B cell (primary cell): ENCODE data around the gene VRTN. TPM values are rescaled to one million over a fixed set of nuclear protein-coding genes. Genes with fewer than 3 reads are reported as not detected.

Experiments used
- ATAC-seq: fragments of 200-7000 bp; cut with Tn5 transposase; one replicate; pipeline ENCODE4 v1.10.0; 2021; ENCODE audit warnings: low read depth, mild to moderate bottlenecking, moderate number of reproducible peaks, moderate library complexity
- CTCF ChIA-PET: fragments of 350-600 bp; sonication (Branson Sonifier 250); formaldehyde crosslinking; loops from one replicate; lab custom pipeline; 2021; ENCODE audit warnings: antibody characterized with exemption, inconsistent platforms; lab: Charles Lee
- POLR2A ChIA-PET: fragments of 350-600 bp; sonication (Branson Sonifier 250); formaldehyde crosslinking; loops from one replicate; lab custom pipeline; 2021; ENCODE audit warnings: antibody characterized with exemption; lab: Charles Lee
- DNase-seq: peaks from one replicate; pipeline ENCODE4 v3.0.0; 2013
- H2AFZ ChIP-seq: 2 replicates; pipeline ENCODE4 v1.6.1; 2012; ENCODE audit warnings: mild to moderate bottlenecking, low read depth, low read length; ENCODE audit not compliant: insufficient read depth, poor library complexity, severe bottlenecking
- H3K27ac ChIP-seq, 2 donors: 1 replicate in 1 of 2; 2 replicates in 1 of 2; pipeline ENCODE4 v1.5.1; 2012 to 2013; ENCODE audit warnings: low read length in 2 of 2, mild to moderate bottlenecking in 2 of 2, moderate library complexity in 1 of 2
- H3K27me3 ChIP-seq, 4 experiments: fragments of 200-600 bp in 1 of 4; sonication (generic) in 1 of 4; replicated peaks in 1 of 4; 1 replicate in 2 of 4; 2 replicates in 2 of 4; pipeline versions ENCODE4 v1.6.1 to v1.7.0; 2013 to 2016; ENCODE audit warnings: low read length in 3 of 4, mild to moderate bottlenecking in 2 of 4, mixed read lengths in 1 of 4, moderate library complexity in 1 of 4; ENCODE audit not compliant: insufficient read depth in 4 of 4, control insufficient read depth in 3 of 4; ENCODE audit errors: control extremely low read depth in 1 of 4
- H3K36me3 ChIP-seq, 2 experiments: replicated peaks in 1 of 2; 1 replicate in 1 of 2; 2 replicates in 1 of 2; pipeline versions ENCODE4 v1.6.1 to v1.7.1; 2013; ENCODE audit warnings: low read length in 1 of 2; ENCODE audit not compliant: insufficient read depth in 2 of 2, control insufficient read depth in 1 of 2; ENCODE audit errors: control extremely low read depth in 1 of 2, extremely low read depth in 1 of 2
- H3K4me1 ChIP-seq, 2 donors: fragments of 200-600 bp in 1 of 2; sonication (generic) in 1 of 2; 1 replicate in 1 of 2; 2 replicates in 1 of 2; pipeline versions ENCODE4 v1.5.1 to v1.6.1; 2013 to 2017; ENCODE audit warnings: low read length in 2 of 2; ENCODE audit not compliant: control insufficient read depth in 2 of 2, insufficient read depth in 2 of 2
- H3K4me2 ChIP-seq: replicated peaks from 2 replicates; pipeline ENCODE3; 2012; ENCODE audit warnings: mild to moderate bottlenecking, low read depth, low read length; ENCODE audit not compliant: poor library complexity, severe bottlenecking
- H3K4me3 ChIP-seq, 5 experiments: fragments of 200-600 bp in 1 of 5; sonication (generic) in 1 of 5; 1 replicate in 3 of 5; 2 replicates in 2 of 5; pipeline versions ENCODE4 v1.5.1 to v1.7.0; 2011 to 2016; ENCODE audit warnings: low read length in 4 of 5, mild to moderate bottlenecking in 4 of 5, low read depth in 2 of 5, control low read depth in 1 of 5, moderate library complexity in 1 of 5; ENCODE audit not compliant: insufficient read depth in 1 of 5; ENCODE audit errors: control extremely low read depth in 1 of 5, extremely low read depth in 1 of 5
- H3K79me2 ChIP-seq: fragments of 200-600 bp; sonication (generic); one replicate; pipeline ENCODE4 v1.6.0; 2016; ENCODE audit warnings: low read length; ENCODE audit not compliant: control insufficient read depth, insufficient read depth
- H3K9ac ChIP-seq: fragments of 200-600 bp; sonication (generic); 2 replicates; pipeline ENCODE4 v1.6.1; 2017; ENCODE audit warnings: mild to moderate bottlenecking, low read length, moderate library complexity
- H3K9me3 ChIP-seq, 3 donors: one replicate each; pipeline versions ENCODE4 v1.6.1 to v1.7.1; 2013; ENCODE audit warnings: low read length in 2 of 3; ENCODE audit not compliant: control insufficient read depth in 2 of 3, insufficient read depth in 1 of 3; ENCODE audit errors: control extremely low read depth in 1 of 3
- H4K20me1 ChIP-seq: 2 replicates; pipeline ENCODE4 v1.6.0; 2012; ENCODE audit warnings: mild to moderate bottlenecking, low read length; ENCODE audit not compliant: insufficient read depth, control insufficient read depth, poor library complexity, severe bottlenecking
- H3K27ac Mint-ChIP-seq: one replicate; pipeline ENCODE4 v1.8.0; 2021; ENCODE audit warnings: mixed read lengths
- H3K27me3 Mint-ChIP-seq: one replicate; pipeline ENCODE4 v1.8.0; 2021; ENCODE audit warnings: mixed read lengths
- H3K4me1 Mint-ChIP-seq: one replicate; pipeline ENCODE4 v1.8.0; 2021; ENCODE audit warnings: mixed read lengths
- H3K4me3 Mint-ChIP-seq: one replicate; pipeline ENCODE4 v1.8.0; 2021; ENCODE audit warnings: mixed read lengths
- H3K9me3 Mint-ChIP-seq: one replicate; pipeline ENCODE4 v1.8.0; 2022; ENCODE audit warnings: mixed read lengths; ENCODE audit not compliant: insufficient read depth
- CTCF ChIP-seq: fragments of 200-600 bp; IDR thresholded peaks from one replicate; pipeline ENCODE4 v1.8.0; 2022; ENCODE audit warnings: antibody characterized with exemption, mild to moderate bottlenecking
- EZH2 ChIP-seq: IDR thresholded peaks from 2 replicates; pipeline ENCODE4 v1.6.1; 2012; ENCODE audit warnings: borderline replicate concordance, low read depth, mild to moderate bottlenecking, moderate library complexity, low read length; ENCODE audit not compliant: insufficient read depth, poor library complexity, severe bottlenecking
- WGBS: methylation state at CpG from one replicate; pipeline ENCODE4 v1.1.5; 2013; ENCODE audit warnings: missing lambda C conversion rate; ENCODE audit not compliant: insufficient coverage; 5-methylcytosine and 5-hydroxymethylcytosine counted together
- intact Hi-C: fragments of 100-400 bp; cut with micrococcal nuclease; formaldehyde crosslinking; loops from one replicate; pipeline ENCODE4 v1.10.0; 2022
- polyA plus RNA-seq: library from polyadenylated mRNA; depleted of rRNA; stranded (reverse); fragments of >200 nt; gene quantifications from 2 replicates; pipeline ENCODE4 v1.2.3, GENCODE V29; 2012
- total RNA-seq, 2 donors: library from RNA; stranded (reverse); fragments of 120-200 nt in 1 of 2; gene quantifications; 1 replicate in 1 of 2; 2 replicates in 1 of 2; pipeline versions ENCODE4 v1.2.3 to v1.2.4, GENCODE V29; 2013 to 2022

The VRTN gene
- total and polyA plus RNA-seq, 2 donors (not counting 1 experiment from before 2014, with no cell fraction given) = not detected

- peak overlapping the region; percentile 95 for H2AFZ ChIP-seq
- Mint-ChIP-seq H3K9me3 (no peaks in the 10 kb centered on the region), H3K27ac (peak overlapping the region; percentile 88), H3K4me1 (peaks cover 23% of the 10 kb centered on the region), H3K27me3 (no peaks in the 10 kb centered on the region), H3K4me3 (peak overlapping the region; percentile 95)
- H3K79me2 ChIP-seq = peaks cover 39% of the 10 kb centered on the region
- ChIA-PET CTCF (interaction anchor here (0.6 to 2.1 kb wide), 4 partner anchors 9 to 99 kb away, joined by 3 to 10 read pairs (median 3); no protein-coding TSS in a partner anchor), POLR2A (interaction anchor here (0.6 to 1.1 kb wide), 2 partner anchors 99 to 579 kb away, joined by 3 to 8 read pairs; no protein-coding TSS in a partner anchor)
- ATAC-seq = peak; percentile 37
- DNase-seq = peak; percentile 70
- no peaks in the 10 kb centered on the region for H3K27me3 ChIP-seq
- intact Hi-C loops = loop anchor here (1.0 to 5.0 kb wide), 5 partner anchors 45 to 701 kb away; partner anchors contain the start of genes AREL1, EIF2B2, FCF1 and LTBP2
- TF ChIP-seq CTCF (peak; percentile 72), EZH2 (no peak)
- peaks cover 2 to 21% of the 10 kb centered on the region in 2 experiments for H3K36me3 ChIP-seq
- no peaks in the 10 kb centered on the region for H3K9me3 ChIP-seq
- WGBS = 9% methylated on average over 1 of the region's 6 CpGs
- H3K4me1 ChIP-seq = peaks cover 11 to 14% of the 10 kb centered on the region in 2 donors
- H3K9ac ChIP-seq = peak overlapping the region; percentile 88
- peak overlapping the region; percentile 69 to 96 (median 86) for H3K4me3 ChIP-seq
- peak overlapping the region; percentile 86 for H3K4me2 ChIP-seq
- peak overlapping the region; percentile 69 to 81 for H3K27ac ChIP-seq
- H4K20me1 ChIP-seq = no peaks in the 10 kb centered on the region
Observed at GRCh38 chr14:74302152-74302628, 46.1 kb upstream of the VRTN start.
